Esophagus muscularis mucosa (tissue), 4 donors: ENCODE data around the gene UBE2V1. TPM values are rescaled to one million over a fixed set of nuclear protein-coding genes. Genes with fewer than 3 reads are reported as not detected.

Experiments used
- DNase-seq: peaks from one replicate; pipeline ENCODE4 v3.0.0-alpha.2; 2017; ENCODE audit errors: extremely low spot score
- H3K27ac ChIP-seq, 4 donors: fragments of 200-600 bp; sonication (generic); replicated peaks in 1 of 4; 1 replicate in 3 of 4; 2 replicates in 1 of 4; pipeline ENCODE4 v1.5.1; 2016 to 2019; ENCODE audit warnings: mild to moderate bottlenecking in 1 of 4
- H3K27me3 ChIP-seq, 4 donors: fragments of 200-600 bp; sonication (generic); one replicate each; pipeline versions ENCODE4 v1.5.1 to v1.6.0; 2016 to 2019
- H3K36me3 ChIP-seq, 4 donors: fragments of 200-600 bp; sonication (generic); one replicate each; pipeline ENCODE4 v1.5.1; 2016 to 2019
- H3K4me1 ChIP-seq, 4 donors: fragments of 200-600 bp; sonication (generic); one replicate each; pipeline ENCODE4 v1.5.1; 2016 to 2019
- H3K4me3 ChIP-seq, 4 donors: fragments of 200-600 bp; sonication (generic); 1 replicate in 2 of 4; 2 replicates in 2 of 4; pipeline ENCODE4 v1.5.1; 2016 to 2019; ENCODE audit warnings: mild to moderate bottlenecking in 4 of 4, moderate library complexity in 1 of 4
- H3K9me3 ChIP-seq, 4 donors: fragments of 200-600 bp; sonication (generic); 1 replicate in 3 of 4; 2 replicates in 1 of 4; pipeline ENCODE4 v1.5.1; 2016 to 2019
- CTCF ChIP-seq, 3 experiments: fragments of 200-600 bp in 2 of 3; fragments of 450-650 bp in 1 of 3; sonication (generic) in 2 of 3; IDR thresholded peaks; one replicate each; pipeline ENCODE4 v1.5.1; 2017 to 2019; ENCODE audit warnings: antibody characterized with exemption in 3 of 3, mild to moderate bottlenecking in 2 of 3, moderate library complexity in 1 of 3
- EP300 ChIP-seq: sonication (generic); formaldehyde crosslinking; IDR thresholded peaks from one replicate; pipeline ENCODE4 v1.6.1; 2017; ENCODE audit warnings: antibody characterized with exemption
- POLR2A ChIP-seq: fragments of 450-650 bp; IDR thresholded peaks from one replicate; pipeline ENCODE4 v1.6.1; 2017; ENCODE audit warnings: antibody characterized with exemption, moderate library complexity, mild to moderate bottlenecking, low read depth
- POLR2AphosphoS5 ChIP-seq, 2 donors: sonication (generic); formaldehyde crosslinking; IDR thresholded peaks; one replicate each; pipeline ENCODE4 v1.6.1; 2017; ENCODE audit warnings: antibody characterized with exemption in 2 of 2
- WGBS: methylation state at CpG from one replicate; pipeline ENCODE4 v1.1.5; 2018; 5-methylcytosine and 5-hydroxymethylcytosine counted together
- intact Hi-C: fragments of 100-400 bp; cut with DNase I; formaldehyde crosslinking; loops from one replicate; pipeline ENCODE4 v1.15.1; 2023
- total RNA-seq, 4 donors: library from RNA; depleted of rRNA; stranded (reverse); fragments of >200 nt; gene quantifications; one replicate each; pipeline versions ENCODE4 v1.1.0 to v1.2.1, GENCODE V29; 2016

Gene UBE2V1
- total RNA-seq, 4 donors from 2014 or later: 66.8 to 104 (median 78.3) TPM

- TF ChIP-seq EP300: no peak
- no peak for TF ChIP-seq POLR2AphosphoS5 (IDR thresholded peaks at IDR 0.05)
- TF ChIP-seq POLR2A: no peak
- TF ChIP-seq CTCF (IDR thresholded peaks at IDR 0.05): no peak
- 73% methylated on average over 11 of the region's 11 CpGs for WGBS
- no peak for DNase-seq
- Histone ChIP-seq H3K27me3 (no peaks in the 10 kb centered on the region), H3K4me1 (peaks cover 11 to 14% (median 12%) of the 10 kb centered on the region in 4 donors), H3K9me3 (no peaks in the 10 kb centered on the region), H3K4me3 (no peak overlapping the region), H3K27ac (no peak overlapping the region), H3K36me3 (no peaks in the 10 kb centered on the region)
- intact Hi-C loops: no loop called here
These were observed 54.1 kb downstream of the UBE2V1 start for GRCh38 chr20:50058662-50059402.

DNA sequence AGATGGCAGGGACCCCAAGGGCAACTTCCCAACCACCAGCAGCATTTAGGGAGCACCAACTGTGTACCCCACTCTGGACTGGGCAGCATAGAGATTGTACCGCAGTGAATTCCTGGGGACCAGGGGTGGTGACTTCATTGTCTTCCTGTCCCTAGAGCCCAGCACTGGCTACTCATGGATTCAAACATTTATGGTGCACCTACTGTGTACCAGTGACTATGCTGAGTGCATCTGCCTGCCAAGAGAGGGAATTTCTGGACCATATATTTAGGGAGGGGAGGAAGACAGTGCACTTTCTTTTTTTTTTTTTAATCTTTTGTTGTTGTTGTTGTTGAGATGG is 55.3 kb downstream of the UBE2V1 start:
- intact Hi-C loops: no loop called here
- no peak for DNase-seq
- WGBS: 100% methylated on average over 1 of the region's 1 CpG
- Histone ChIP-seq H3K4me1 (peaks cover 13 to 19% (median 15%) of the 10 kb centered on the region in 4 donors), H3K27me3 (no peaks in the 10 kb centered on the region), H3K4me3 (no peak overlapping the region), H3K36me3 (no peaks in the 10 kb centered on the region), H3K9me3 (no peaks in the 10 kb centered on the region), H3K27ac (no peak overlapping the region)
- TF ChIP-seq POLR2AphosphoS5 (IDR thresholded peaks at IDR 0.05): no peak
- no peak for TF ChIP-seq POLR2A
- TF ChIP-seq CTCF (IDR thresholded peaks at IDR 0.05): no peak
- TF ChIP-seq EP300: no peak

DNA sequence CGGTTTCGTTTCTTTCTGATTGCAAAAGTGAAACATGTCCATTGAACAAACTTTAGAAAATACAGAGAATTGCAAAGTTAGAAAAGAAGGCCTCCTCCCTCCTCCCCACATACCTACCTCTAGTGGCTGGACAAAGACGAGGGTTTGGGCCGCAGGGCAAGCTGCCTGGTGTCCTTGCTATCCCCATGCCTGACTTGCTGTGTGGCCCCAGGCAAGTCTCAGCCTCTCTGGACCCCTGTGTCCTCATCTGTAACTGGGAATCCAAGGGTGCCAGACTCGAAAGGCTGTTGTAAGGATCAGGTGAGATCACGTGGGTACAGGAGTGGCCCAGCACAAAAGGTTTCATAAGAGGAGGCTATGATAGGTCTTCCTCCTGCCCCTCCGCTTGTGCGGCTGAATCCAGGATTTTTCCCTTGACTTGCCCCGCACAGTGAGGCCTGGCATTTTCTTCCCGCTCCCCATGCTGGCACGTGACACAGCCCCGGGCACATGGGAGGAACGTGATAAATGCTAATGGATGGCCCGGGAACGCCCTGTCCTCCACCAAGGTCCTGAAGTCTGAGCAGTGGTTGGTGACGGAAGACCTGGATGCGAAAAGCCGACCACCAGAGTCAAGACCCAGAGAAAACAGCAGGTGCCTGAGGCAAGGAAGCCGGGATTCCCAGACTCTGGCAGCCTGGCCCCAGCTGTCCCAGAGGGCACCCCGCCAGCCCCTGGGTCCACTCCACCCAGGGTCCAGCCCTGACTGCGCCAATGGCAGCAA is 55.8 kb downstream of the UBE2V1 start:
- intact Hi-C loops: no loop called here

DNA sequence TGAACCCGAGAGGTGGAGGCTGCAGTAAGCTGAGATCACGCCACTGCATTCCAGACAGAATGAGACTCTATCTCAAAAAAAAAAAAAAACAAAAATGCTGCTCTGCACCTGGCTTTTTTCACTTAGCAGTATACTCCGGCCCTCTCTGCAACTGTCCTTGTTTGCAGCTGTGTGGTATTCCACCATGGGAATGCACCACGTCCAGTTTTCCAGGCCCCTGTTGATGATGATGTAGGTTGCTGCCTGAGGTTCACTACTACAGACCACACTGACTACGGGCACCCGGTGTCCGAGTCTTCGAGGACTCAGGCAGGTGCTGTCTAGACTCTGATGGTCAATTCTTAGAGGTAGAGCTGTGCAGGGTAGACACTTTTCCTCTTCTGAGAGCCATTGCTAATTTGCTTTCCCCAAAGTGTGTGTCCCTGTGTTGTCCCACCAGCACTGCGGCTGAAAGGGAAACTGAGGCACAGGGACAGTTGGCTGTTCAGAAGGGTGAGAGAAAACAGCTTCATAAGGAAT is 56.5 kb downstream of the UBE2V1 start:
- DNase-seq: no peak
- H3K27ac ChIP-seq: no peak overlapping the region
- no peak for TF ChIP-seq POLR2AphosphoS5 (IDR thresholded peaks at IDR 0.05)
- no peak for TF ChIP-seq CTCF (IDR thresholded peaks at IDR 0.05)
- TF ChIP-seq POLR2A: no peak
- TF ChIP-seq EP300: no peak
- intact Hi-C loops: no loop called here
- no peaks in the 10 kb centered on the region for H3K27me3 ChIP-seq
- no peaks in the 10 kb centered on the region for H3K9me3 ChIP-seq
- H3K4me1 ChIP-seq: peaks cover 13 to 19% (median 16%) of the 10 kb centered on the region in 4 donors
- H3K4me3 ChIP-seq: no peak overlapping the region
- no peaks in the 10 kb centered on the region for H3K36me3 ChIP-seq
- WGBS: 98% methylated on average over 9 of the region's 9 CpGs

More for the DNA sequence above, 55.8 kb downstream of the UBE2V1 start:
- Histone ChIP-seq H3K4me3 (no peak overlapping the region), H3K9me3 (no peaks in the 10 kb centered on the region), H3K27me3 (no peaks in the 10 kb centered on the region), H3K4me1 (peaks cover 13 to 19% (median 16%) of the 10 kb centered on the region in 4 donors), H3K36me3 (no peaks in the 10 kb centered on the region), H3K27ac (no peak overlapping the region)
- DNase-seq: no peak
- TF ChIP-seq POLR2AphosphoS5 (IDR thresholded peaks at IDR 0.05): no peak
- no peak for TF ChIP-seq CTCF (IDR thresholded peaks at IDR 0.05)
- TF ChIP-seq POLR2A: no peak
- no peak for TF ChIP-seq EP300
- WGBS: 91% methylated on average over 19 of the region's 21 CpGs
